ENCODE results near the gene STX2.

GRCh38 chr12:130796985-130797686 is 41.9 kb downstream of the STX2 start:
- TF ChIP-seq CTCF (IDR thresholded peaks at IDR 0.05; ENCODE audit: low read depth, low read length, poor library complexity, severe bottlenecking) (no peak), EZH2phosphoT487 (IDR thresholded peaks at IDR 0.05; ENCODE audit: borderline replicate concordance, low read length) (no peak)

Measured in DOHH2 (cell line).